Fibroblast of upper back skin (primary cell): ENCODE data around the gene CPXM1.

Experiments
- DNase-seq: peaks from one replicate; pipeline ENCODE4 v3.0.0-alpha.2; 2013

CPXM1 gene

GRCh38 chr20:2747676-2748235, 52.7 kb downstream of the CPXM1 start:
- DNase-seq = no peak

GRCh38 chr20:2746636-2747265, 53.7 kb downstream of the CPXM1 start:
- DNase-seq = no peak

- DNase-seq = no peak
Measured at GRCh38 chr20:2745936-2746635, 54.3 kb downstream of the CPXM1 start.

GRCh38 chr20:2745060-2745910, 55.1 kb downstream of the CPXM1 start:
- DNase-seq = no peak
